Suprapubic skin (tissue), 4 donors: ENCODE measurements around the gene SLC8B1.

ENCODE experiments used
- POLR2A ChIP-seq, 2 donors: fragments of 450-650 bp; IDR thresholded peaks; one replicate each; pipeline ENCODE4 v1.6.1; 2017; ENCODE audit warnings: antibody characterized with exemption in 2 of 2, mild to moderate bottlenecking in 2 of 2, moderate library complexity in 2 of 2
- POLR2AphosphoS5 ChIP-seq, 3 donors: sonication (generic); formaldehyde crosslinking; IDR thresholded peaks; one replicate each; pipeline ENCODE4 v1.6.1; 2017; ENCODE audit warnings: antibody characterized with exemption in 3 of 3
- TF ChIP-seq, protein P1 (sequence below), 2 donors: fragments of 200-600 bp in 1 of 2; fragments of 450-650 bp in 1 of 2; sonication (generic) in 1 of 2; IDR thresholded peaks; one replicate each; pipeline ENCODE4 v1.5.1; 2016 to 2019; ENCODE audit warnings: antibody characterized with exemption in 2 of 2, mild to moderate bottlenecking in 1 of 2, moderate library complexity in 1 of 2

DNA sequence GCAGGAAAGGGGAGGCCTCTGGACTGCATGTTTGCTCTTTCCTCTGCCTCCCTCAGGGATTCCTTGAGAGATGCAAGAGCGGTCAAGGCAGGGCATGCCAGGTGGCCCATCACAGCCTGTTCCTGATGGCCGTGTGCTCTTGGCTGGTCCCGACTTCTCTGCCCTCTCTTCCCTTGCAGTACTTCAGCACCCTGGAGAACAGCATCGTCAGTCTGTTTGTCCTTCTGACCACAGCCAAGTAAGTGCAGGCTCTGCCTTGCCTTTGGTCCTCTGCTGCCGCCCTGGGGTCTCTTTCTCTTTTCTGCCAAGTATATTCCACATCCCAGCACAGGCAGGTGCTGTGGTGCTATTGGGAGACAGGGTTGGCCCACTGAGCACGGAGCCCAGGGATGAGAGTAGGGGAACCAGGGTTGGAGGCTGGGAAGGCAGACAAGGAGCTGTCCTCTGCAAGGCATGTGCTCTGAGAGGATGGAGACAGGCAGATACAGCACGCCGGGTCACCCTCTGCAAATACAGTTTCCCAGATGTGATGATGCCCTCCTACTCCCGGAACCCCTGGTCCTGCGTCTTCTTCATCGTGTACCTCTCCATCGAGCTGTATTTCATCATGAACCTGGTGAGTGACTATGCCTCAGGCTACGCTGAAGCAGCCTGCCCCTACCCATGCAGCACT, 61.7 kb downstream of the SLC8B1 start:
- no peak for TF ChIP-seq POLR2A (IDR thresholded peaks at IDR 0.05)
- TF ChIP-seq, protein P1, sequence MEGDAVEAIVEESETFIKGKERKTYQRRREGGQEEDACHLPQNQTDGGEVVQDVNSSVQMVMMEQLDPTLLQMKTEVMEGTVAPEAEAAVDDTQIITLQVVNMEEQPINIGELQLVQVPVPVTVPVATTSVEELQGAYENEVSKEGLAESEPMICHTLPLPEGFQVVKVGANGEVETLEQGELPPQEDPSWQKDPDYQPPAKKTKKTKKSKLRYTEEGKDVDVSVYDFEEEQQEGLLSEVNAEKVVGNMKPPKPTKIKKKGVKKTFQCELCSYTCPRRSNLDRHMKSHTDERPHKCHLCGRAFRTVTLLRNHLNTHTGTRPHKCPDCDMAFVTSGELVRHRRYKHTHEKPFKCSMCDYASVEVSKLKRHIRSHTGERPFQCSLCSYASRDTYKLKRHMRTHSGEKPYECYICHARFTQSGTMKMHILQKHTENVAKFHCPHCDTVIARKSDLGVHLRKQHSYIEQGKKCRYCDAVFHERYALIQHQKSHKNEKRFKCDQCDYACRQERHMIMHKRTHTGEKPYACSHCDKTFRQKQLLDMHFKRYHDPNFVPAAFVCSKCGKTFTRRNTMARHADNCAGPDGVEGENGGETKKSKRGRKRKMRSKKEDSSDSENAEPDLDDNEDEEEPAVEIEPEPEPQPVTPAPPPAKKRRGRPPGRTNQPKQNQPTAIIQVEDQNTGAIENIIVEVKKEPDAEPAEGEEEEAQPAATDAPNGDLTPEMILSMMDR (IDR thresholded peaks at IDR 0.05) = no peak
- no peak for TF ChIP-seq POLR2AphosphoS5 (IDR thresholded peaks at IDR 0.05)
